GM06990 (cell line): ENCODE data around the gene CLNK.
"Not testable (repeated sequence)": the region's sequence is repeated elsewhere in the genome, so short reads cannot be mapped to it uniquely, and the experiment has no call there.

ENCODE experiments used
- DNase-seq: peaks from one replicate; pipeline ENCODE4 v3.0.0-alpha.2; 2011; ENCODE audit not compliant: insufficient read length; ENCODE audit errors: extremely low read depth
- H3K27me3 ChIP-seq: replicated peaks from 2 replicates; pipeline ENCODE4 v1.6.0; 2011; ENCODE audit warnings: low read length; ENCODE audit not compliant: control insufficient read depth, insufficient read depth
- H3K36me3 ChIP-seq: 2 replicates; pipeline ENCODE4 v1.5.1; 2011; ENCODE audit warnings: low read length; ENCODE audit not compliant: control insufficient read depth, insufficient read depth
- H3K4me3 ChIP-seq: replicated peaks from 2 replicates; pipeline ENCODE4 v1.5.1; 2011; ENCODE audit warnings: low read depth, mild to moderate bottlenecking, control low read depth, low read length
- TF ChIP-seq, protein P1 (sequence below): IDR thresholded peaks from 2 replicates; pipeline ENCODE4 v1.5.1; 2011; ENCODE audit warnings: low read length, control low read depth, mild to moderate bottlenecking, inconsistent platforms; ENCODE audit not compliant: insufficient read depth, poor library complexity, severe bottlenecking

The CLNK gene

DNA sequence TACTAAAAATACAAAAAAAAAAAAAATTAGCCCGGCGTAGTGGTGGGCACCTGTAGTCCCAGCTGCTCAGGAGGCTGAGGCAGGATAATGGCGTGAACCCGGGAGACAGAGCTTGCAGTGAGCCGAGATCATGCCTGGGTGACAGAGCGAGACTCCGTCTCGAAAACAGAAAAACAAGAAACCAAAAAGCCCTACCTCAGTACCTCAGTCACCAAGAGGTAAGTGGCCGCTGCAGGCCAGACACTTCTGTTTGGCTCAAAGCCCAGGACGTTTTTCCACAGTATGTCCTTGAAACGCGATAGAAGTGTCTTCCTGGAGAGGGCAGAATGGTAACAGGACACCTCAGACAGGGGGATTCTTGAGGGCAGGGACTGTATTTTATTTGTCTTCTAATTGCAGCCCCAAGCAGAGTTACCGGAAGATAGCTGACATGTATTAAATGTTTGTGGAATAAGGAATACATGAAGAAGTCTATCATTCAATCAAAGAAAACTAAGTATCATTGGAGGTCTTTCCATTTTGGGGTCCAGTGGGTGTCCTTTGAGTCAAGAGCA lies 63.6 kb downstream of the CLNK start:
- no peak for DNase-seq
- no peaks in the 10 kb centered on the region for H3K36me3 ChIP-seq
- no peaks in the 10 kb centered on the region for H3K27me3 ChIP-seq
- H3K4me3 ChIP-seq = no peak overlapping the region
- TF ChIP-seq, protein P1, sequence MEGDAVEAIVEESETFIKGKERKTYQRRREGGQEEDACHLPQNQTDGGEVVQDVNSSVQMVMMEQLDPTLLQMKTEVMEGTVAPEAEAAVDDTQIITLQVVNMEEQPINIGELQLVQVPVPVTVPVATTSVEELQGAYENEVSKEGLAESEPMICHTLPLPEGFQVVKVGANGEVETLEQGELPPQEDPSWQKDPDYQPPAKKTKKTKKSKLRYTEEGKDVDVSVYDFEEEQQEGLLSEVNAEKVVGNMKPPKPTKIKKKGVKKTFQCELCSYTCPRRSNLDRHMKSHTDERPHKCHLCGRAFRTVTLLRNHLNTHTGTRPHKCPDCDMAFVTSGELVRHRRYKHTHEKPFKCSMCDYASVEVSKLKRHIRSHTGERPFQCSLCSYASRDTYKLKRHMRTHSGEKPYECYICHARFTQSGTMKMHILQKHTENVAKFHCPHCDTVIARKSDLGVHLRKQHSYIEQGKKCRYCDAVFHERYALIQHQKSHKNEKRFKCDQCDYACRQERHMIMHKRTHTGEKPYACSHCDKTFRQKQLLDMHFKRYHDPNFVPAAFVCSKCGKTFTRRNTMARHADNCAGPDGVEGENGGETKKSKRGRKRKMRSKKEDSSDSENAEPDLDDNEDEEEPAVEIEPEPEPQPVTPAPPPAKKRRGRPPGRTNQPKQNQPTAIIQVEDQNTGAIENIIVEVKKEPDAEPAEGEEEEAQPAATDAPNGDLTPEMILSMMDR = no peak

DNA sequence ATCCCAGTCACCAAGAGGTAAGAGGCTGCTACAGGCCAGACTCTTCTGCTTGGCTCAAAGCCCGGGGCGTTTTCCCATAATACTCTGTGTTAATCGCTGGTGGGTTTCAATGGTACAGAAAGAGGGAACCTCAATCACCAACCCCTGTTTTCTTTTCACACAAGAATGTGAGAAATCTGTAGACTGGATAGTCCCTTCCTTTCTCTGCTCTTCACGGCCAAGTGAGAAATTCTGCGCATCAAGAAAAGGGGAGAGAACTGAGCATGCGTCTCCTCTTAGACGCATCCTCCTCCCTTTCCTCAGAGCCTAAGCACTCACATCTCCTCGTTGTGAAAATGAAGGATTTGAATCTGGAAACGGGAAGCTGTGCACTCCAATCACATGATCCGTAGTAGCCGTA lies 64.7 kb downstream of the CLNK start:
- Histone ChIP-seq H3K36me3 (no peaks in the 10 kb centered on the region), H3K27me3 (no peaks in the 10 kb centered on the region), H3K4me3 (no peak overlapping the region)
- TF ChIP-seq, protein P1 = no peak
- DNase-seq = no peak

DNA sequence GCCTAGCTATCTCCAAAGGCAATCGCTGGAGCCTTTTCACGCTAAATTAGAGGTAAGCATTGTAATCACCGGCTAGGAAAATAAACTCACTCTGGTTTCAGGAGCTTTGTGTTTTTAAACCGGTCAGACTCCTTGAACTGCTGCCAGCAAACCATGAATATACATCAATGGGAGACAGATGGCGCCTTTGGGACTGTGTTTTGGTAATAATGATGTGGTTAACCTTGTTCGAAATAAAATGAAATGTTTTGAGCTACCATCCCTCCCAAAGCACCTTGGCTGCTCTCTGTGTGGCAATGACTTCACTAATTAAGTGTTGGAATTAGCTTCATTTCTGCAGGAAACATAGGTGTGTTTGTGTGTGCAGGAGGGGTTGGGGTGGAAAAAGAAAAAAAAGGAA lies 65.3 kb downstream of the CLNK start:
- H3K4me3 ChIP-seq = no peak overlapping the region
- no peak for DNase-seq
- TF ChIP-seq, protein P1 = no peak
- H3K27me3 ChIP-seq = no peaks in the 10 kb centered on the region
- H3K36me3 ChIP-seq = no peaks in the 10 kb centered on the region

DNA sequence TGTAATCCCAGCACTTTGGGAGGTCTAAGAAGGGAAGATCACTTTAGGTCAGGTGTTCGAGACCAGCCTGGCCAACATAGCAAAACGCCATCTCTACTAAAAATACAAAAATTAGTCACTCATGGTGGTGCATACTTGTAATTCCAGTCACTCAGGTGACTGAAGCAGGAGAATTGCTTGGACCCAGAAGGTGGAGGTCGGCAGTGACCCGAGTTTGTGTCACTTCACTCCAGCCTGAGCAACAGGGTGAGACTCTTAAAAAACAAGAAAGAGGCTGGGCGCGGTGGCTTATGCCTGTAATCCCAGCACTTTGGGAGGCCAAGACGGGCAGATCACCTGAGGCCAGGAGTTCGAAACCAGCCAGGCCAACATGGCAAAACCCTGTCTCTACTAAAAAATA lies 69.6 kb downstream of the CLNK start:
- not testable (repeated sequence) for H3K4me3 ChIP-seq, H3K27me3 ChIP-seq, H3K36me3 ChIP-seq, DNase-seq

DNA sequence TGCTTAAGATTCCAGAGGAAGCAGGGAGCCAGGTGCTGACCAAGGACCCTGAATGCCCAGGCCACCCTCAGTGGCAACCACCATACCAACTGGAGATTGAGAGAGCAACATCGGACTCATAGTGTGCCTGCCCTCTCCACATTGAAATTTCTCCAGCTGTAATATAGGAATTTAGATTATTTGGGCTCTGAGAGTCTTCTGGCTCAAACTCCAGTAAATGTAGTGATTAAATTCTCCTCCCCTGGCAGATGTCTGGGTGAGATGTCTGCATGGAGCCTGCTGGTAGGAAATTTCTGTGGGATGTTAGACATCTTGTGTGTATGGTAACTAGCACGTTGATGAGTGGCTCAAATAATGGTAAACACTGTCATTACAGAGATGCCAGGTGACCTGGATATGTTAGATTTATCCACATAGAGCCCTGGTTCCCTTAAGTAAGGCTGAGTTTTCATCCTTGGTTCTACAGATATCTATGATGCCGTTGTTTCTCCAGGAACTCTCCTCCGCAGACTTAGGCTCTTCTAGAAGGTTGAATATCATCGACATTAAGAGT lies 70.6 kb downstream of the CLNK start:
- DNase-seq = no peak
- Histone ChIP-seq H3K4me3 (no peak overlapping the region), H3K27me3 (no peaks in the 10 kb centered on the region), H3K36me3 (no peaks in the 10 kb centered on the region)
- TF ChIP-seq, protein P1 = no peak

DNA sequence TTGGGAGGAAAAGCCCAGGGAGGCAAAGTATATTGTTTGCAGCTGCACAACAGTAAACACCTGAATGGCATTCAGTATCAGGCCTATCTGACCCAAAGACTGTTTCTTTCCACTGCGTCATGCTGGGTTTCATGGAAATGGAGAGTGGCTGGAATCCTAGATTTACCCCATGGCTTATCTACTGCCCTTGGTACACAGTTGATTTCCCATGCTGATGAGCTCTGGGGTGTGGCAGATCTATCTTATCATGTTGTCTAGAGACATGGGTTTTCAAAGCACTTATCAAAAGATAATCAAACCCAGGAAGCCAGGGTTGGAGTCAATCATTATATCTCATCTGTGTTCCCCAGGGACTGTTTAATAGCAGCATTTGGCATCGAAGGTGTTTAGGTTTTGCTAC lies 72.1 kb downstream of the CLNK start:
- TF ChIP-seq, protein P1 = no peak
- DNase-seq = no peak
- no peak overlapping the region for H3K4me3 ChIP-seq
- H3K27me3 ChIP-seq = no peaks in the 10 kb centered on the region
- no peaks in the 10 kb centered on the region for H3K36me3 ChIP-seq
